ENCODE results near the gene POP5. TPM values are rescaled to one million over a fixed set of nuclear protein-coding genes. Genes with fewer than 3 reads are reported as not detected.
"Not testable (repeated sequence)": the region's sequence is repeated elsewhere in the genome, so short reads cannot be mapped to it uniquely, and the experiment has no call there.

POP5 gene
- 65.0 TPM for polyA plus RNA-seq (ENCODE audit: insufficient read length)
- long read RNA-seq, donor 1, transcript POP5-202 (5 exons, 801 nt) = major isoform, 15 of 27 reads
- long read RNA-seq, donor 1, partial matches to known transcripts = 0 of 27 reads
- long read RNA-seq, donor 1, other reads (novel, unspliced or antisense) = 0 of 27 reads
- long read RNA-seq, donor 2, transcript POP5-207 (1 exons, 578 nt) = minor isoform, 7 of 26 reads
- long read RNA-seq, donor 2, transcript POP5-201 (4 exons, 913 nt) = minor isoform, 5 of 26 reads
- long read RNA-seq, donor 2, transcript POP5-202 (5 exons, 801 nt) = major isoform, 8 of 26 reads
- long read RNA-seq, donor 2, partial matches to known transcripts = 0 of 26 reads
- long read RNA-seq, donor 2, other reads (novel, unspliced or antisense) = 0 of 26 reads
- long read RNA-seq, donor 3, transcript POP5-202 (5 exons, 801 nt) = major isoform, 12 of 24 reads
- long read RNA-seq, donor 3, partial matches to known transcripts = 0 of 24 reads
- long read RNA-seq, donor 3, other reads (novel, unspliced or antisense) = 0 of 24 reads
- long read RNA-seq, donor 4, partial matches to known transcripts = 0 of 7 reads
- long read RNA-seq, donor 4, other reads (novel, unspliced or antisense) = 0 of 7 reads
- long read RNA-seq, donor 5, transcript POP5-202 (5 exons, 801 nt) = major isoform, 25 of 49 reads
- long read RNA-seq, donor 5, transcript POP5-207 (1 exons, 578 nt) = minor isoform, 8 of 49 reads
- long read RNA-seq, donor 5, transcript POP5-201 (4 exons, 913 nt) = minor isoform, 6 of 49 reads
- long read RNA-seq, donor 5, partial matches to known transcripts = 0 of 49 reads
- long read RNA-seq, donor 5, other reads (novel, unspliced or antisense) = 0 of 49 reads
- long read RNA-seq, donor 6, transcript POP5-202 (5 exons, 801 nt) = major isoform, 14 of 29 reads
- long read RNA-seq, donor 6, transcript POP5-207 (1 exons, 578 nt) = minor isoform, 9 of 29 reads
- long read RNA-seq, donor 6, partial matches to known transcripts = 0 of 29 reads
- long read RNA-seq, donor 6, other reads (novel, unspliced or antisense) = 0 of 29 reads
- long read RNA-seq, donor 7, transcript POP5-207 (1 exons, 578 nt) = minor isoform, 8 of 37 reads
- long read RNA-seq, donor 7, transcript POP5-202 (5 exons, 801 nt) = major isoform, 19 of 37 reads
- long read RNA-seq, donor 7, partial matches to known transcripts = 0 of 37 reads
- long read RNA-seq, donor 7, other reads (novel, unspliced or antisense) = 0 of 37 reads
- long read RNA-seq, donor 8, transcript POP5-202 (5 exons, 801 nt) = major isoform, 8 of 20 reads
- long read RNA-seq, donor 8, partial matches to known transcripts = 0 of 20 reads
- long read RNA-seq, donor 8, other reads (novel, unspliced or antisense) = 0 of 20 reads

GRCh38 chr12:120580787-120581723 is at the start of gene POP5:
TSS of gene POP5 (minus strand) at chr12:120581402. CDS start at chr12:120581362, 40 bp downstream.
- DNase-seq = peak; percentile 96

- DNase-seq = no peak
These were observed 49.1 kb upstream of the POP5 start for GRCh38 chr12:120630104-120630892.

- no peak for DNase-seq
These were observed 47.7 kb upstream of the POP5 start for GRCh38 chr12:120628919-120629318.

- DNase-seq = no peak
These were observed 44.6 kb upstream of the POP5 start for GRCh38 chr12:120625557-120626419.

GRCh38 chr12:120620624-120621023 is 39.4 kb upstream of the POP5 start:
- DNase-seq = no peak

GRCh38 chr12:120618954-120619615 is 37.9 kb upstream of the POP5 start:
- no peak for DNase-seq

GRCh38 chr12:120617767-120618166 is 36.6 kb upstream of the POP5 start:
- DNase-seq = not testable (repeated sequence)

- not testable (repeated sequence) for DNase-seq
These were observed 36.0 kb upstream of the POP5 start for GRCh38 chr12:120617193-120617592.

GRCh38 chr12:120614848-120615247 is 33.6 kb upstream of the POP5 start:
- DNase-seq = no peak

GRCh38 chr12:120611534-120611933 is 30.3 kb upstream of the POP5 start:
- DNase-seq = not testable (repeated sequence)

GRCh38 chr12:120610560-120610959 is 29.4 kb upstream of the POP5 start:
- DNase-seq = no peak

- not testable (repeated sequence) for DNase-seq
These were observed 21.2 kb upstream of the POP5 start for GRCh38 chr12:120602416-120602815.

- no peak for DNase-seq
These were observed 18.7 kb upstream of the POP5 start for GRCh38 chr12:120599672-120600552.

- DNase-seq = no peak
These were observed 17.7 kb upstream of the POP5 start for GRCh38 chr12:120598674-120599463.

GRCh38 chr12:120597861-120598260 is 16.7 kb upstream of the POP5 start:
- DNase-seq = no peak

- no peak for DNase-seq
These were observed 15.7 kb upstream of the POP5 start for GRCh38 chr12:120596901-120597300.
